ENCODE data around the gene NUP160. TPM values are rescaled to one million over a fixed set of nuclear protein-coding genes. Genes with fewer than 3 reads are reported as not detected.

Gene NUP160
- total and polyA plus RNA-seq, 10 of the 15 experiments (the other 5 are each of a cell fraction or from before 2014, with no cell fraction given), result 24.0 to 87.6 (median 54.6) TPM

GRCh38 chr11:47847537-47847891 lies 636 bp downstream of the NUP160 start:
- no peaks in the 10 kb centered on the region for H4K20me1 ChIP-seq (ENCODE audit: control insufficient read depth, insufficient read depth)
- intact Hi-C loops (cut with micrococcal nuclease; ENCODE audit: unreplicated experiment), result loop anchor here (10.0 kb wide), 1 partner anchor 673 kb away; the partner anchor contains the start of gene ARFGAP2
- CTCF ChIA-PET, result no interaction called here

More at GRCh38 chr11:47847537-47847891, 636 bp downstream of the NUP160 start:
- Histone ChIP-seq H2AFZ (ENCODE audit: control insufficient read depth, low read depth, low read length) (peak overlapping the region; percentile 76), H3K9me3 (replicated peaks; ENCODE audit: control insufficient read depth, insufficient read depth, low read length) (no peaks in the 10 kb centered on the region), H3K4me3 (peak overlapping the region; percentile 98), H3K4me1 (ENCODE audit: control insufficient read depth, insufficient read depth, low read length) (peaks cover 30% of the 10 kb centered on the region), H3K36me3 (ENCODE audit: control insufficient read depth in 2 of 2, insufficient read depth in 2 of 2, low read length in 1 of 2) (peaks cover 0 to 6% of the 10 kb centered on the region in 2 experiments; a peak in 3 of 4 replicates), H3K79me2 (ENCODE audit: control insufficient read depth, insufficient read depth, low read length) (peaks cover 40% of the 10 kb centered on the region), H3K4me2 (ENCODE audit: control insufficient read depth, insufficient read depth) (peak overlapping the region; percentile 67), H3K27ac (ENCODE audit: control insufficient read depth, insufficient read depth) (peak overlapping the region; percentile 84), H3K9ac (ENCODE audit: control insufficient read depth, insufficient read depth, low read length) (peak overlapping the region; percentile 84), H3K27me3 (replicated peaks in 1 of 2; ENCODE audit: control insufficient read depth in 2 of 2, insufficient read depth in 2 of 2, low read length in 1 of 2) (no peaks in the 10 kb centered on the region)
- in situ Hi-C loops (cut with MboI), result loop anchor here (5.0 kb wide), 1 partner anchor 260 kb away; no protein-coding TSS in a partner anchor
- BruUV-seq (replicated peaks), result no TSS peak
- DNase-seq (ENCODE audit: low read depth, low spot score), result no peak
- WGBS (ENCODE audit: insufficient coverage, insufficient replicate concordance, low lambda C conversion rate, missing lambda C conversion rate), result under 1% methylated on average over 8 of the region's 8 CpGs
- TF ChIP-seq ZBED1 (IDR thresholded peaks at IDR 0.05; ENCODE audit: borderline replicate concordance) (no peak), RELA (IDR thresholded peaks at IDR 0.05; ENCODE audit: borderline replicate concordance, partially characterized antibody) (no peak), POU2F2 (IDR thresholded peaks at IDR 0.05; ENCODE audit: borderline replicate concordance, low read depth, low read length) (no peak), RELB (IDR thresholded peaks at IDR 0.05; ENCODE audit: low read depth) (no peak), ZNF207 (IDR thresholded peaks at IDR 0.05; ENCODE audit: borderline replicate concordance) (no peak), USF1 (IDR thresholded peaks at IDR 0.05; ENCODE audit: borderline replicate concordance, extremely low read length, insufficient read depth, low read depth, low read length) (no peak)
- ATAC-seq, result no peak
- RAD21 ChIA-PET (ENCODE audit: unreplicated experiment), result interaction anchor here (0.7 to 1.9 kb wide), 3 partner anchors 132 to 337 kb away, joined by 3 to 5 read pairs (median 3); partner anchors contain the start of gene AGBL2
- SMC1A ChIA-PET (ENCODE audit: uncharacterized antibody, unreplicated experiment), result interaction anchor here (0.9 to 1.2 kb wide), 3 partner anchors 119 to 204 kb away, joined by 4 read pairs; no protein-coding TSS in a partner anchor
- FAIRE-seq, result no peak
- POLR2A ChIA-PET, result interaction anchor here (0.7 to 1.5 kb wide), 3 partner anchors 79 to 599 kb away, joined by 3 read pairs; partner anchors contain the start of gene ACP2

Data from GM12878 (cell line).